Body of pancreas (tissue), 4 donors: ENCODE data around the gene IGSF21.

ENCODE experiments used
- CTCF ChIP-seq, 7 experiments: fragments of 450-650 bp in 4 of 7; fragments of 200-600 bp in 3 of 7; sonication (generic) in 3 of 7; IDR thresholded peaks; one replicate each; pipeline ENCODE4 v1.5.1; 2016 to 2019; ENCODE audit warnings: antibody characterized with exemption in 7 of 7
- POLR2A ChIP-seq, 3 donors: fragments of 450-650 bp; IDR thresholded peaks; one replicate each; pipeline ENCODE4 v1.6.1; 2016; ENCODE audit warnings: antibody characterized with exemption in 3 of 3, mild to moderate bottlenecking in 2 of 3

- no peak for TF ChIP-seq POLR2A (IDR thresholded peaks at IDR 0.05)
- TF ChIP-seq CTCF (IDR thresholded peaks at IDR 0.05) = no peak
Observed at GRCh38 chr1:18385239-18385790, 277.7 kb downstream of the IGSF21 start.
